Loucy (cell line): ENCODE measurements around the gene CCDC33.

Source experiments
- H2AFZ ChIP-seq: fragments of 200-600 bp; sonication (generic); 2 replicates; pipeline ENCODE4 v1.6.0; 2016; ENCODE audit warnings: antibody characterized with exemption, mild to moderate bottlenecking, low read length, moderate library complexity
- H3F3A ChIP-seq: fragments of 200-600 bp; 2 replicates; pipeline ENCODE4 v1.6.0; 2016; ENCODE audit warnings: antibody characterized with exemption, low read depth, mild to moderate bottlenecking
- H3K27me3 ChIP-seq: fragments of 200-600 bp; sonication (generic); 2 replicates; pipeline ENCODE4 v1.6.1; 2014; ENCODE audit warnings: low read length, mild to moderate bottlenecking; ENCODE audit not compliant: insufficient read depth, poor library complexity, severe bottlenecking
- H3K36me3 ChIP-seq: fragments of 200-600 bp; sonication (generic); 2 replicates; pipeline ENCODE4 v1.6.1; 2016; ENCODE audit warnings: low read length; ENCODE audit not compliant: insufficient read depth
- H3K4me1 ChIP-seq: fragments of 200-600 bp; sonication (generic); 2 replicates; pipeline ENCODE4 v1.5.1; 2014; ENCODE audit warnings: low read length, mild to moderate bottlenecking; ENCODE audit not compliant: insufficient read depth, poor library complexity, severe bottlenecking
- H3K4me2 ChIP-seq: fragments of 200-600 bp; sonication (generic); 2 replicates; pipeline ENCODE4 v1.6.0; 2014; ENCODE audit warnings: antibody characterized with exemption, low read length, low read depth, mild to moderate bottlenecking; ENCODE audit not compliant: poor library complexity, severe bottlenecking
- H3K4me3 ChIP-seq: fragments of 200-600 bp; sonication (generic); 2 replicates; pipeline ENCODE4 v1.5.1; 2014; ENCODE audit warnings: low read length, mild to moderate bottlenecking, mixed read lengths; ENCODE audit not compliant: poor library complexity, severe bottlenecking
- H3K79me2 ChIP-seq: fragments of 200-600 bp; sonication (generic); 2 replicates; pipeline ENCODE4 v1.6.1; 2014; ENCODE audit warnings: low read length; ENCODE audit not compliant: insufficient read depth
- H3K9ac ChIP-seq: fragments of 200-600 bp; sonication (generic); 2 replicates; pipeline ENCODE4 v1.6.0; 2014; ENCODE audit warnings: mild to moderate bottlenecking, low read depth, low read length, moderate library complexity; ENCODE audit not compliant: poor library complexity, severe bottlenecking
- H3K9me2 ChIP-seq: fragments of 200-600 bp; sonication (generic); replicated peaks from 2 replicates; pipeline ENCODE4 v1.6.1; 2016; ENCODE audit warnings: low read depth, low read length, mixed read lengths
- H3K9me3 ChIP-seq: fragments of 200-600 bp; sonication (generic); 2 replicates; pipeline ENCODE4 v1.6.1; 2014; ENCODE audit warnings: mild to moderate bottlenecking, antibody characterized with exemption, low read length, low read depth; ENCODE audit not compliant: insufficient read depth
- H4K20me1 ChIP-seq: fragments of 200-600 bp; sonication (generic); 2 replicates; pipeline ENCODE4 v1.6.0; 2014; ENCODE audit warnings: antibody characterized with exemption, low read length, mild to moderate bottlenecking; ENCODE audit not compliant: insufficient read depth, poor library complexity, severe bottlenecking
- CTCF ChIP-seq: fragments of 200-600 bp; sonication (generic); conservative IDR thresholded peaks from 2 replicates; pipeline ENCODE4 v1.5.1; 2014; ENCODE audit warnings: mild to moderate bottlenecking, antibody characterized with exemption, low read length
- EZH2phosphoT487 ChIP-seq: fragments of 200-600 bp; IDR thresholded peaks from 2 replicates; pipeline ENCODE4 v1.6.1; 2018; ENCODE audit warnings: antibody characterized with exemption, mild to moderate bottlenecking, moderate library complexity, borderline replicate concordance

Gene CCDC33

GRCh38 chr15:74297887-74298286 is 61.8 kb downstream of the CCDC33 start:
- no peaks in the 10 kb centered on the region for H3K9me2 ChIP-seq
- H3K36me3 ChIP-seq = no peaks in the 10 kb centered on the region
- no peak overlapping the region for H3K9ac ChIP-seq
- H3K9me3 ChIP-seq = no peaks in the 10 kb centered on the region
- H3F3A ChIP-seq = no peaks in the 10 kb centered on the region
- no peak overlapping the region for H3K4me2 ChIP-seq
- no peaks in the 10 kb centered on the region for H3K27me3 ChIP-seq
- no peak overlapping the region for H2AFZ ChIP-seq
- no peak overlapping the region for H3K4me3 ChIP-seq
- no peaks in the 10 kb centered on the region for H3K79me2 ChIP-seq
- no peak for TF ChIP-seq EZH2phosphoT487
- TF ChIP-seq CTCF = no peak
- no peaks in the 10 kb centered on the region for H4K20me1 ChIP-seq
- H3K4me1 ChIP-seq = peaks cover 14% of the 10 kb centered on the region

- no peaks in the 10 kb centered on the region for H3F3A ChIP-seq
- no peaks in the 10 kb centered on the region for H3K9me2 ChIP-seq
- TF ChIP-seq CTCF (no peak), EZH2phosphoT487 (no peak)
- no peaks in the 10 kb centered on the region for H3K79me2 ChIP-seq
- no peaks in the 10 kb centered on the region for H3K36me3 ChIP-seq
- H3K9me3 ChIP-seq = no peaks in the 10 kb centered on the region
- no peaks in the 10 kb centered on the region for H3K27me3 ChIP-seq
- no peaks in the 10 kb centered on the region for H4K20me1 ChIP-seq
- H2AFZ ChIP-seq = no peak overlapping the region
- no peak overlapping the region for H3K9ac ChIP-seq
- no peak overlapping the region for H3K4me3 ChIP-seq
- peaks cover 18% of the 10 kb centered on the region for H3K4me1 ChIP-seq
- no peak overlapping the region for H3K4me2 ChIP-seq
Measured at GRCh38 chr15:74300057-74300795, 64.1 kb downstream of the CCDC33 start.

GRCh38 chr15:74301583-74302361 is 65.6 kb downstream of the CCDC33 start:
- H3K4me1 ChIP-seq = peaks cover 22% of the 10 kb centered on the region
- H2AFZ ChIP-seq = no peak overlapping the region
- H3K9me3 ChIP-seq = no peaks in the 10 kb centered on the region
- no peaks in the 10 kb centered on the region for H3K36me3 ChIP-seq
- no peaks in the 10 kb centered on the region for H3K9me2 ChIP-seq
- H3K27me3 ChIP-seq = no peaks in the 10 kb centered on the region
- TF ChIP-seq EZH2phosphoT487 = no peak
- no peak for TF ChIP-seq CTCF
- no peaks in the 10 kb centered on the region for H3F3A ChIP-seq
- H3K4me2 ChIP-seq = no peak overlapping the region
- no peak overlapping the region for H3K4me3 ChIP-seq
- H3K9ac ChIP-seq = no peak overlapping the region
- H4K20me1 ChIP-seq = no peaks in the 10 kb centered on the region
- no peaks in the 10 kb centered on the region for H3K79me2 ChIP-seq
